Measurements from ENCODE around the gene AGBL3.

The AGBL3 gene

DNA sequence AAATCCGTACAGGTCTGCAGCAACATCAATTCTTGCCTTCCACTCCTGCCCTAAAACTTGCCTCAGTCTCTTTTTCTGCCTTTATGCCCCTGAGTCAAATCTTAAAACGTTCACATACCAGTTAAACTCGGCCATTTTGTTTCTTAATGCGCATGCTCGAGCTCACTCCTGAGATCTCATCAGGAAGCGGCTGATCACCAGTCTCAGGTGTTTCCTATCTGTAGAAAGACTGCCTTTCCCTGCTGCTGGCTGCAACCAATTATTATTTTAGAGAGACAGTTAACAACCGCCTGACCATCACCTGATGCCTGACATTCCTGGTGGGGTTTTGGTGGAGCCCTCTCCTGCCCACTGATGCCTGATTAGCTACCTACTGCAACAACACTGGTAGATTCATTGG, 91.3 kb downstream of the AGBL3 start:
- no peak overlapping the region for H3K27ac Mint-ChIP-seq
- no peak overlapping the region for H3K4me3 Mint-ChIP-seq
- H3K36me3 Mint-ChIP-seq (ENCODE audit: low read depth), result no peaks in the 10 kb centered on the region
- no peaks in the 10 kb centered on the region for H3K4me1 Mint-ChIP-seq (ENCODE audit: low read depth)
- H3K27me3 Mint-ChIP-seq, result no peaks in the 10 kb centered on the region
- H3K9me3 Mint-ChIP-seq, result no peaks in the 10 kb centered on the region

DNA sequence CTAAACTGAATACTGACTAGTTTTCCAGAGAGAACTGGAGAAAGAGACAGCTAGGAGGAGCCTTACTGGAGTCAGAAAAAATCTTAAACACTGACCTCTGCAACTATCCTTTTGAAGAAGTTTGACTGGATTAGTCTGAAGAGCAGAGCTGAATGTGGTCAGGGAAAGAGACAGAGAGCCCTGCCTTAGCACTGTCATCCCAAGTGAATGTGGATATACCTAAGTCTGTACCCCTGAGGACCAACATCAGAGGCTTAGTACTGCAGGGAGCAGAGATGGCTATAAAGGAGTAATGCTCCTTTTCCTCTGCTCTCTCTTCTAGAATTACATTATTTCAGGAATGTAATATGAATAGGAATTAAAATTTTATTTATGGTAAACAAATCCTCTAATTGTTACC, 91.7 kb downstream of the AGBL3 start:
- H3K27ac Mint-ChIP-seq, result no peak overlapping the region
- no peak overlapping the region for H3K4me3 Mint-ChIP-seq
- no peaks in the 10 kb centered on the region for H3K4me1 Mint-ChIP-seq (ENCODE audit: low read depth)
- H3K9me3 Mint-ChIP-seq, result no peaks in the 10 kb centered on the region
- H3K36me3 Mint-ChIP-seq (ENCODE audit: low read depth), result no peaks in the 10 kb centered on the region
- H3K27me3 Mint-ChIP-seq, result no peaks in the 10 kb centered on the region

DNA sequence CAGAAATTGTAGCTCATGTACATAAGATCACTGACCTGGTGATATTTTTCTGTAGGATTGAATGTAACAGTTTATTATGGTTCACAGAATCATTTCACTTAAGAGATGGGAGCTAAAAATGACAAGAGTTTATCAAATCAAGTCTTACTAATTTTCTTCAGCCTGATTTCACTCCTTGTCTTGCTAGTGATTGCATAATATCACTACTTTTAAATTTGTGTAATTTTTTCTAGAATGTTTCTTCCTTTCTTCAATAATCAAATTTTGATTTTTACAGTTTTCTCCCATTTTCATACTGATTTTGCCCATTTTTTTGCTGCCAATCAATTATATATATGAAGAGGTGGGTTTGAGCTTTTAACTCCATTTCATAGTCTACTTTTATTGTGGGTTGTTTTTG, 92.8 kb downstream of the AGBL3 start:
- Mint-ChIP-seq H3K27ac (no peak overlapping the region), H3K36me3 (ENCODE audit: low read depth) (no peaks in the 10 kb centered on the region), H3K4me1 (ENCODE audit: low read depth) (no peaks in the 10 kb centered on the region), H3K4me3 (no peak overlapping the region), H3K9me3 (no peaks in the 10 kb centered on the region), H3K27me3 (no peaks in the 10 kb centered on the region)

DNA sequence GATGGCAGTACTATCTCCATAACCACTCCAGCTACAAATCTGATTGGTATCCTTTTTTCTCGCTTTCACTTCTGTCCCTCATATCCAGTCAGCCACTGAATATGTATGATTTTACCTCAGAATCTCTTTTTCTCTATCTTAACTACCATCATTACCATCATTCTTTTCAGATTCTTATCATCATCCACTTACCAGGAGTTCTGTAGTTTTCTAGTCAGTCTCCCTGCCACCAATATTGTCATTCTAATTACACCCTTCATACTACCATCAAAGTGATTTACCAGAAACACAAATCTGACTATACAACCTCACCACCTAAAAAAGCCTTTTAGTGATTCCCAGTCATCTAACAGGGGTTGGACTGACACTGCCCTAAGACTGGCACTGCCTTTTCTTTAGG, 96.7 kb downstream of the AGBL3 start:
- H3K4me3 Mint-ChIP-seq, result no peak overlapping the region

DNA sequence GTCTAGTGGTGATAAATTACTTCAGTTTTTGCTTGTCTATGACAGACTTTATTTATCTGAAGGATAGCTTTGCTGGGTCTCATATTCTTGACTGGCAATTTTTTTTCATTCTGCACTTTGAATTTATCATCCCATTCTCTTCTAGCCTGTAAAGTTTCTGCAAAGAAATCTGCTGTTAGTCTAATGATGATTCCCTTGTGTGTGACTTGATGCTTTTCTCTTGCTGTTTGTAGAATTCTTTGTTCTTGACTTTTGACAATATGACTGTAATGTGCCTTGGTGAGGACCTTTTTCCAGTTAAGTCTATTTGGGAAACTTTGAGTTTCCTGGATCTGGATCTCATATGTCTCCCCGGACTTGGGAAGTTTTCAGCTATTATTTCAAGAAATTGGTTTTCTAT, 102.3 kb downstream of the AGBL3 start:
- Mint-ChIP-seq H3K4me3 (no peak overlapping the region), H3K27ac (no peak overlapping the region), H3K27me3 (no peaks in the 10 kb centered on the region), H3K9me3 (peaks cover 41% of the 10 kb centered on the region), H3K4me1 (ENCODE audit: low read depth) (no peaks in the 10 kb centered on the region), H3K36me3 (ENCODE audit: low read depth) (peaks cover 21% of the 10 kb centered on the region)

More for the DNA sequence above, 96.7 kb downstream of the AGBL3 start:
- H3K27ac Mint-ChIP-seq, result no peak overlapping the region
- no peaks in the 10 kb centered on the region for H3K27me3 Mint-ChIP-seq
- no peaks in the 10 kb centered on the region for H3K4me1 Mint-ChIP-seq (ENCODE audit: low read depth)
- H3K9me3 Mint-ChIP-seq, result peaks cover 31% of the 10 kb centered on the region
- H3K36me3 Mint-ChIP-seq (ENCODE audit: low read depth), result peaks cover 6% of the 10 kb centered on the region

DNA sequence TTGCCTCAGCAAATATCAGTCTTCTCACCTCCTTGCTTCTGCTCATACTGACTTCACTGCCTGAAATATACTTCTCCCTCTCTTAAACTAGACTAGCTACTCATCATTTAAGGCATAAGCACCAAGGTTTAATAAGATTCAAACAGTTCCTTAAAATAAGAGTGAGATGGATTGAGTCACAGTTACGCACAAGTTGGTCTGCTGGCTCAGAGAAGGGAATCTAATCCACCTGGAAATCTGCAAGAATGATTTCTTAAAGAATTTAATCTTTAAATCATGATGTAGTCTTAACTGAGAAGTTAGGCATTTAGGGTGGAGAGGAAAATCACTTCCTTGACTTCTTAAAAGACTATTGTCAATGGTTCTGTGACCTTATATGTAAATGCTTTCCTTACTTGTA, 105.4 kb downstream of the AGBL3 start:
- Mint-ChIP-seq H3K36me3 (ENCODE audit: low read depth) (peaks cover 21% of the 10 kb centered on the region), H3K4me3 (no peak overlapping the region), H3K4me1 (ENCODE audit: low read depth) (peaks cover 3% of the 10 kb centered on the region), H3K27ac (no peak overlapping the region), H3K27me3 (no peaks in the 10 kb centered on the region), H3K9me3 (peaks cover 21% of the 10 kb centered on the region)

DNA sequence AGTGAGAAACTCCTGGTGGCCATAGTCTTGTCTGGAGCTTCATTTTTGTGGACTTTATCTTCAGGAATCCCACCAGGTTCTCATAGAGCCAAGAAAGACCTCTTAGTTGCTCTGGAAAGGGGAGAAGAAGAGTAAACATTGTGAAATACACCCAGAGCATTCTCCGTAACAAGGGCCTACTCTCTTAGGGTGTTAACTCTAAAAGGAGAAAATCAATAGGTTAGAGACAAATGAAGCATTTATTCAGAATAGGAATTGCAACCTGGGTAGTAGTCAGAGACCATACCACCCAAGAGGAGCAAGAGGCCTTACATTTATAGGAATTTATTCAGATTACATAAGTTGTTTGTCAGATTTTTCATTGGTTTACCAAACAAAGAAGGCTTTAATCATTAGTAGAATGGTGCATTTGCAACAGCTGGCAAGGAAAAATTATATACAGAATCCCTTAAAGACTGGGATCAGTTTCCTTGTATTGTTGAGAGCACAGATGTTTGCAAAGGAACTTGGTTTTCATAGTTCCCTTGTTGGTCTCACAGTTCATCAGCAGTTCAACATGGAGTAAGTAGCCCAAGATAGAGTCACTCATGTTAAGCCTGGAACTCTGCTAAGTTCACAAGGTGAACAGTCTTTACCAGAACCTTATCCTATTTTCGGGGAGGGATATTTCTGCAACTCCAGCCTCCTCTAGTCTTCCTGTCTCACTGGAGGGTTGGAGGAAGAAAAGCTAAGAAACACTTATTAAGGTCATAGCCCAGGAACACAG, 108.3 kb downstream of the AGBL3 start:
- H3K27ac Mint-ChIP-seq, result no peak overlapping the region
- H3K27me3 Mint-ChIP-seq, result no peaks in the 10 kb centered on the region
- H3K9me3 Mint-ChIP-seq, result no peaks in the 10 kb centered on the region
- H3K4me3 Mint-ChIP-seq, result no peak overlapping the region
- peaks cover 4% of the 10 kb centered on the region for H3K36me3 Mint-ChIP-seq (ENCODE audit: low read depth)
- H3K4me1 Mint-ChIP-seq (ENCODE audit: low read depth), result peaks cover 3% of the 10 kb centered on the region

DNA sequence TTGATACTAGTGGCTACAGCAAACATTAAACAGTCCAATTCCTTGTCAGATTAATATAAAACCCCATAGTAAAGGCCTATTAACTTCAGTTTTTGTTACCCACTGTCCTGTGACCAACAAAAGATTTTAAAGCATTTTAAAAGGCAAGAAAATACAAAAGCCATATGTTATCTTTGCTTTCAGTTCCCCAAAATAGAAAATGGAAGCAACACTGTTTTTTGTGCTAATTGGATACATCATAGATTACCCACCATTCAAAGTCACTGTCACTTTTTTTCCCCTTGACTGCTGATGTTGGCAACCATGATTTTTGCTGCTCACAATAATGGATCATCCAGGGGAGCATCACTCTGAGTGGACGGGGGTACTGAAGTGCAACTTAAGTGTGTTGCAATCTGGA, 109.1 kb downstream of the AGBL3 start:
- H3K4me3 Mint-ChIP-seq, result no peak overlapping the region
- peaks cover 3% of the 10 kb centered on the region for H3K4me1 Mint-ChIP-seq (ENCODE audit: low read depth)
- no peak overlapping the region for H3K27ac Mint-ChIP-seq
- peaks cover 4% of the 10 kb centered on the region for H3K36me3 Mint-ChIP-seq (ENCODE audit: low read depth)
- H3K9me3 Mint-ChIP-seq, result no peaks in the 10 kb centered on the region
- H3K27me3 Mint-ChIP-seq, result no peaks in the 10 kb centered on the region

DNA sequence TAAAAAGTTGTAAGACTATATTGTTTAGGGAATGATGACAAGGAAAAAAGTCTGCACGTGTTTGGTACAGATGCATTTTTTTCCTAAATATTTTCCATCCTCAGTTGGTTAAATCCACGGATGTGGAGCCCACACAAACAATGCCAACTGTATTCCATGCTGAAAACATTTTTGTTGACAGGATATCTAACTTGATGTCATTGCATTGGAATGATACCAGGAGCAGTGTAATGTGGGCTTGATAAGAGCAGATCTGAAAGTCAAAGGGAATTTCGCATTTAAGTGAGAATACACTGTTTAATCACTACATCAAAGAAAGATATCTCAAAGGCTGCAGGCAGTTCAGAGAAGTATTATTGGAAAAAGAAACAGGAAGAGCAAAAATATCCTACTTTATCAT, 112.1 kb downstream of the AGBL3 start:
- Mint-ChIP-seq H3K36me3 (ENCODE audit: low read depth) (no peaks in the 10 kb centered on the region), H3K27me3 (no peaks in the 10 kb centered on the region), H3K4me1 (ENCODE audit: low read depth) (peaks cover 6% of the 10 kb centered on the region), H3K27ac (no peak overlapping the region), H3K4me3 (no peak overlapping the region), H3K9me3 (peaks cover 3% of the 10 kb centered on the region)

DNA sequence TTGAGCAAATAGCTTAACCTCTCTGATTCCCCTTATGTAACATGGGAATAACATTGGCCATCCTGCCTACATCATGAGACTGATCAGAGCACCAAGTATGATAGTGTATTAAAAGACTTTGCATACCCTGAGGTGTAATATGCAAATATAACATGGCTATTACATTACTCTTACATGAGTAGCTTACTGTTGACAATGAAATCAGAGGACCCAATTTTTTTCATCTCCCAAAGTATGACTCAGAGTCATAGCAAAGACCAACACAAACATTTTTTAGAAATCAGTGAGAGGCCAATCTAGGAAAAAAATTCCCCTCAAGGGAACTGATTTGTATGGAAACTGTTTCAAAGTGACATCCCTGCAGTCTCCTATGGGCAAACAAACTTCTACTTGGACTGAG, 114.5 kb downstream of the AGBL3 start:
- Mint-ChIP-seq H3K27me3 (no peaks in the 10 kb centered on the region), H3K4me3 (no peak overlapping the region), H3K27ac (no peak overlapping the region), H3K9me3 (peaks cover 3% of the 10 kb centered on the region), H3K4me1 (ENCODE audit: low read depth) (peaks cover 3% of the 10 kb centered on the region), H3K36me3 (ENCODE audit: low read depth) (no peaks in the 10 kb centered on the region)

DNA sequence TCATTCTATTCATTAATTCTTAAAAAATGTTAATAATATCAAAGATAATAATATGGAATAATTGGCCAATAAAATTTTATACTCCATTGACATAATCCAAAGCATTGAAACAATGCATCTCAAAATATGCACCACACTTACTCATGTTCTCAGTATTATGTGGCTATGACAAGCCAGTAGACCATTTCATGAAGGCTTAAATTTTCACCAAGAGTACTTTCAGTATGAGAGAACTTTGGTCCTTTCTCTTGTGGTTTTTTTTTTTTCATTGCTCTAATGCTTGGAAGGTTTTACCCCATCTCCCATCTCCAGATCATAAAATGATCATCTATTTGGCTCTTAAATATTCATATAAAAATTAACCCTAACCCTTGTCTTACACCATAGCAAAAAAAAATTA, 116.1 kb downstream of the AGBL3 start:
- peaks cover 3% of the 10 kb centered on the region for H3K4me1 Mint-ChIP-seq (ENCODE audit: low read depth)
- H3K9me3 Mint-ChIP-seq, result peaks cover 8% of the 10 kb centered on the region
- H3K27me3 Mint-ChIP-seq, result no peaks in the 10 kb centered on the region
- no peak overlapping the region for H3K27ac Mint-ChIP-seq
- H3K4me3 Mint-ChIP-seq, result no peak overlapping the region
- no peaks in the 10 kb centered on the region for H3K36me3 Mint-ChIP-seq (ENCODE audit: low read depth)

DNA sequence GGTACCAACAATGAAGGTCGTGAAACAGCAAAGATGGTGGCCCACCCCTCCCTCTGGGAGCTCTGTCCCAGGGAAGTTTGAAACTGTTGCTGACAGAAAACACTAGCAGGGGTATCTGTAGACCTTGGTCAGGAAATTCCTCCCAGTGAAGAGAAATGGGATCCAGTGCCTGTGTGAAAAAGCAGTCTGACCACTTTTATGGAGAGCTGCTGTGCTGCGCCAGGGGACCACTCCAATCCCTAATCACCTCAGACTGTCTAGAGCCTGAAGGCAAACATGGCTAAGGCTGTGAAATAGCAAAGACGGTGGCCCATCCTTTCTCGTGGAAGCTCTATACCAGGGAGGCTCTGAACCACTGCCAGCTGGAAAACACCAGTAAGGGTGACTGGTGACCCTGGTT, 123.3 kb downstream of the AGBL3 start:
- Mint-ChIP-seq H3K4me1 (ENCODE audit: low read depth) (no peaks in the 10 kb centered on the region), H3K4me3 (no peak overlapping the region), H3K9me3 (peaks cover 5% of the 10 kb centered on the region), H3K36me3 (ENCODE audit: low read depth) (no peaks in the 10 kb centered on the region), H3K27me3 (no peaks in the 10 kb centered on the region), H3K27ac (no peak overlapping the region)

DNA sequence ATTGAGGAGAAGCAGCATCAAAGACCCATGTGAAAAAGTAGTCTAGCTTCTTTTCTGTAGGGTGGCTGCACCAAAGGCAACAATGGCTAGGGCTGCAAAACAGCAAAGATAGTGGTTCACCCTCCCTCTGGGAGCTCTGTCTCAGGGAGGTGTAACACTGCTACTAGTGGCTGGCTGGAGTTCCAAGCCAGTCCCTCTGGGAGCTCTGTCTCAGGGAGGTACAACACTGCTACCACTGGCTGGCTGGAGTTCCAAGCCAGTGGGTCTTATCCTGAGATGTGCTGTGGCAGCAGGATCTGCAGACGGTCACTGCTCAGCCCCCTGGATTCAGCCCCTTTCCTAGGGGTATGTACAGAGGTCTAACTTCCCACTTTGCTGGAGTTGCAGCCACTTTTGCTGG, 123.7 kb downstream of the AGBL3 start:
- H3K9me3 Mint-ChIP-seq, result peaks cover 5% of the 10 kb centered on the region
- no peaks in the 10 kb centered on the region for H3K27me3 Mint-ChIP-seq
- H3K4me1 Mint-ChIP-seq (ENCODE audit: low read depth), result no peaks in the 10 kb centered on the region
- no peak overlapping the region for H3K4me3 Mint-ChIP-seq
- H3K27ac Mint-ChIP-seq, result no peak overlapping the region
- H3K36me3 Mint-ChIP-seq (ENCODE audit: low read depth), result no peaks in the 10 kb centered on the region

DNA sequence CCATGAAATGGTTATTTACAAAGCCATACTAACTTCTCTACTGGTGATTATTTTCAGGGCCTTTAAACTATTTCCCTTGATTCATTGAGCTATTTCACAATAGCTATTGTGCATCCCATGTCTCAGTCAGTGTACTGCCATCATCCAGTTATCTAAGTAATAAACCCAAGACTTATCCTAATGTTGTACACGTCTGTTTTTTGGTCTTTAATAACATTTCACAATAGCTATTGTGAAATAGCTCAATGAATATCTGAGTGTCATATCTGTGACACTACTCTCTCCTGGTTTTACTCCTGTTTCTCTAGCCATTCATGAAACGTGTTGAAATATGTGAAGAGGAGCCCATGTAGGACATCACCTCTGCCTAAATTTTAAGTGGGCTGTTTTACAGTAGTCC, 125.1 kb downstream of the AGBL3 start:
- no peak overlapping the region for H3K27ac Mint-ChIP-seq
- H3K4me1 Mint-ChIP-seq (ENCODE audit: low read depth), result no peaks in the 10 kb centered on the region
- H3K9me3 Mint-ChIP-seq, result no peaks in the 10 kb centered on the region
- H3K4me3 Mint-ChIP-seq, result no peak overlapping the region
- H3K27me3 Mint-ChIP-seq, result no peaks in the 10 kb centered on the region
- no peaks in the 10 kb centered on the region for H3K36me3 Mint-ChIP-seq (ENCODE audit: low read depth)

DNA sequence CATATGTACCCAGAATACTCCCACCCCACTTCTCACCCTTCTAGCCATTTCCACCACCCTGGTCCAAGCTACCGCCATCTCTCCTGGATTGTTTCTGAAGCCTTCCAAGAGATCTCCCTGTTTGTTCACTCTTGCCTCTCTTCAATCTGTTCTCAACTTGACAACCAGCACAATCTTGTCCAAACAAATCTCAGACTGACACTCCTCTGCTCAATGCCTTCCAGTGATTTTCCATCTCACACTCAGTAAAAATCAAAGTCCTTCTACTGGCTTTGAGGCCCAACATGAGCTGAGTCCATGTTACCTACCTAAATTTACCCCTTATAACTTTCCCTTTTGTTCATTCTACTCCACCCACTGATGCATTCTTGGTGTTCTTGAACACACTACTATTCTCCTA, 128.3 kb downstream of the AGBL3 start:
- H3K36me3 Mint-ChIP-seq (ENCODE audit: low read depth), result peaks cover 4% of the 10 kb centered on the region
- no peaks in the 10 kb centered on the region for H3K4me1 Mint-ChIP-seq (ENCODE audit: low read depth)
- no peaks in the 10 kb centered on the region for H3K27me3 Mint-ChIP-seq
- no peak overlapping the region for H3K4me3 Mint-ChIP-seq
- H3K27ac Mint-ChIP-seq, result no peak overlapping the region
- H3K9me3 Mint-ChIP-seq, result peaks cover 7% of the 10 kb centered on the region

DNA sequence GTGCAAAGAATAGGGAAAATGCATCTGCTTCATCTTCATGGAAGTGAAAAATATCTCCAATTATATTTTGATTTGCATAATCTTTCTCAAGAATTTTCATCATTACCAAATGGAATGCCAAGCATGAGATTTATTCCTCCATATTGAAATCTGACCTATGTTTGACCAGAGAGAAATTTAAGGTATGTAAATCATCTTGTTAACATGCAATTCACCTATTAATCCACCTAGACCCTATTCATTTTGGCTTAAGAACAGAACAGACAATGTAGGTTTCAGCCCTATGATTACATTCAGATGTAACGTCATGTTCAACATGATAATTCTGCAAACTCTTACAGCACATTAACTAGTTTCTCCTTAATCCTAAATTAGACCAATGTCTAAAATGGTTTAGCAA, 130.8 kb downstream of the AGBL3 start:
- peaks cover 17% of the 10 kb centered on the region for H3K9me3 Mint-ChIP-seq
- no peaks in the 10 kb centered on the region for H3K4me1 Mint-ChIP-seq (ENCODE audit: low read depth)
- H3K36me3 Mint-ChIP-seq (ENCODE audit: low read depth), result peaks cover 15% of the 10 kb centered on the region
- no peaks in the 10 kb centered on the region for H3K27me3 Mint-ChIP-seq
- H3K27ac Mint-ChIP-seq, result no peak overlapping the region
- H3K4me3 Mint-ChIP-seq, result no peak overlapping the region

Data from stimulated activated naive CD8-positive, alpha-beta T cell treated with anti-CD3 and anti-CD28 coated beads, Interleukin-15, Interleukin-2, amounts not matched to agents 100 ng/mL and 50 ng/mL, for 24 hours (primary cell).